H1 (cell line): ENCODE data around the gene FAM163A. TPM values are rescaled to one million over a fixed set of nuclear protein-coding genes. Genes with fewer than 3 reads are reported as not detected.

Experiments
- CTCF ChIA-PET: fragments of 300-600 bp; sonication (Branson Sonifier 250); formaldehyde crosslinking; loops from one replicate; lab custom pipeline; 2021; ENCODE audit not compliant: partially characterized antibody; lab: Charles Lee
- POLR2A ChIA-PET: fragments of 300-600 bp; sonication (Branson Sonifier 250); formaldehyde crosslinking; loops from one replicate; lab custom pipeline; 2021; ENCODE audit warnings: inconsistent platforms; ENCODE audit not compliant: partially characterized antibody; lab: Charles Lee
- DNase-seq, 2 experiments: peaks; one replicate each; pipeline versions ENCODE4 v3.0.0 to v3.0.0-alpha.2; 2010 to 2022; ENCODE audit warnings: low spot score in 2 of 2, low read depth in 1 of 2, mixed read lengths in 1 of 2
- FAIRE-seq: peaks from 2 replicates; lab custom pipeline; 2011; peaks lifted over from hg19 to GRCh38; lab: Jason Lieb, UNC
- H2AFZ ChIP-seq: 2 replicates; pipeline ENCODE4 v1.8.1; 2012; ENCODE audit warnings: low read length, inconsistent platforms
- H2AK5ac ChIP-seq: 2 replicates; pipeline ENCODE4 v1.6.1; 2013; ENCODE audit warnings: low read depth, low read length
- H2BK120ac ChIP-seq: replicated peaks from 2 replicates; pipeline ENCODE3; 2013; ENCODE audit warnings: low read depth, low read length, inconsistent platforms
- H2BK12ac ChIP-seq: 2 replicates; pipeline ENCODE4 v1.6.1; 2013; ENCODE audit warnings: low read depth, low read length
- H2BK15ac ChIP-seq: 2 replicates; pipeline ENCODE4 v1.6.1; 2013; ENCODE audit warnings: low read length
- H2BK20ac ChIP-seq: 2 replicates; pipeline ENCODE4 v1.6.1; 2013; ENCODE audit warnings: low read length
- H2BK5ac ChIP-seq: 2 replicates; pipeline ENCODE4 v1.6.1; 2013; ENCODE audit warnings: low read depth, low read length
- H3K14ac ChIP-seq: 2 replicates; pipeline ENCODE4 v1.6.1; 2013; ENCODE audit warnings: inconsistent platforms; ENCODE audit not compliant: insufficient read length
- H3K18ac ChIP-seq: 2 replicates; pipeline ENCODE4 v1.6.1; 2013; ENCODE audit warnings: low read length; ENCODE audit errors: extremely low read depth
- H3K23ac ChIP-seq: 2 replicates; pipeline ENCODE4 v1.6.1; 2013; ENCODE audit warnings: inconsistent platforms; ENCODE audit not compliant: insufficient read length
- H3K23me2 ChIP-seq: 2 replicates; pipeline ENCODE4 v1.6.1; 2013; ENCODE audit warnings: low read depth, low read length
- H3K27ac ChIP-seq: 2 replicates; pipeline ENCODE4 v1.6.1; 2011; ENCODE audit warnings: low read depth, low read length, inconsistent platforms
- H3K27me3 ChIP-seq, 4 experiments: replicated peaks in 1 of 4; 1 replicate in 1 of 4; 2 replicates in 3 of 4; pipeline versions ENCODE4 v1.6.1 to v1.8.1; 2011 to 2013; ENCODE audit warnings: low read length in 3 of 4, mild to moderate bottlenecking in 3 of 4, inconsistent platforms in 2 of 4, mixed read lengths in 2 of 4, moderate library complexity in 1 of 4; ENCODE audit not compliant: control insufficient read depth in 3 of 4, insufficient read depth in 3 of 4; ENCODE audit errors: extremely low read depth in 1 of 4
- H3K36me3 ChIP-seq, 4 experiments: 2 replicates each; pipeline versions ENCODE4 v1.6.1 to v1.8.1; 2011 to 2013; ENCODE audit warnings: mild to moderate bottlenecking in 4 of 4, low read length in 3 of 4, moderate library complexity in 2 of 4, control low read depth in 1 of 4, inconsistent platforms in 1 of 4; ENCODE audit not compliant: insufficient read depth in 4 of 4, control insufficient read depth in 2 of 4
- H3K4ac ChIP-seq: replicated peaks from 2 replicates; pipeline ENCODE3; 2013; ENCODE audit warnings: low read length, low read depth, mixed read lengths, inconsistent platforms; ENCODE audit not compliant: insufficient read length
- H3K4me1 ChIP-seq, 4 experiments: replicated peaks in 1 of 4; 1 replicate in 1 of 4; 2 replicates in 3 of 4; pipeline versions ENCODE4 v1.6.1 to v1.8.1; 2011 to 2013; ENCODE audit warnings: low read length in 3 of 4, inconsistent platforms in 2 of 4, mixed read lengths in 1 of 4; ENCODE audit not compliant: insufficient read depth in 4 of 4, control insufficient read depth in 3 of 4
- H3K4me2 ChIP-seq, 2 experiments: 2 replicates each; pipeline versions ENCODE4 v1.6.1 to v1.8.1; 2011 to 2013; ENCODE audit warnings: low read depth in 2 of 2, low read length in 2 of 2, control low read depth in 1 of 2, inconsistent platforms in 1 of 2, mild to moderate bottlenecking in 1 of 2; ENCODE audit not compliant: insufficient read depth in 1 of 2
- H3K4me3 ChIP-seq, 4 experiments: fragments of 200-600, 300-600 bp in 1 of 4; sonication (generic), shearing (Covaris generic), sonication (Bioruptor Twin) in 1 of 4; 2 replicates each; pipeline versions ENCODE4 v1.5.1 to v1.8.1; 2011 to 2016; ENCODE audit warnings: low read length in 4 of 4, low read depth in 3 of 4, control low read depth in 2 of 4, inconsistent platforms in 2 of 4, mild to moderate bottlenecking in 2 of 4, mixed read lengths in 1 of 4, moderate library complexity in 1 of 4; ENCODE audit not compliant: insufficient read depth in 2 of 4; ENCODE audit errors: extremely low read depth in 1 of 4
- H3K56ac ChIP-seq: replicated peaks from 2 replicates; pipeline ENCODE3; 2013; ENCODE audit warnings: low read depth, mild to moderate bottlenecking, mixed read lengths, low read length, inconsistent platforms; ENCODE audit not compliant: insufficient read length
- H3K79me1 ChIP-seq: 2 replicates; pipeline ENCODE4 v1.6.1; 2013; ENCODE audit warnings: low read depth, low read length, control low read depth
- H3K79me2 ChIP-seq, 2 experiments: 2 replicates each; pipeline versions ENCODE4 v1.6.1 to v1.8.1; 2012 to 2013; ENCODE audit warnings: low read length in 2 of 2, mild to moderate bottlenecking in 2 of 2, inconsistent platforms in 1 of 2; ENCODE audit not compliant: insufficient read depth in 2 of 2, control insufficient read depth in 1 of 2
- H3K9ac ChIP-seq, 4 experiments: replicated peaks in 1 of 4; 1 replicate in 1 of 4; 2 replicates in 3 of 4; pipeline versions ENCODE4 v1.6.1 to v1.8.1; 2011 to 2013; ENCODE audit warnings: low read depth in 3 of 4, low read length in 3 of 4, control low read depth in 2 of 4, mild to moderate bottlenecking in 2 of 4, moderate library complexity in 2 of 4, inconsistent platforms in 1 of 4; ENCODE audit errors: extremely low read depth in 1 of 4
- H3K9me3 ChIP-seq, 2 experiments: 2 replicates each; pipeline versions ENCODE4 v1.6.1 to v1.8.1; 2012 to 2013; ENCODE audit warnings: mild to moderate bottlenecking in 2 of 2, moderate library complexity in 2 of 2, control low read depth in 1 of 2, inconsistent platforms in 1 of 2, low read depth in 1 of 2, low read length in 1 of 2, mixed read lengths in 1 of 2; ENCODE audit not compliant: insufficient read depth in 2 of 2
- H4K20me1 ChIP-seq, 2 experiments: replicated peaks in 1 of 2; 2 replicates each; pipeline versions ENCODE3 to v1.8.1; 2011 to 2013; ENCODE audit warnings: inconsistent platforms in 2 of 2, low read length in 2 of 2, mild to moderate bottlenecking in 1 of 2; ENCODE audit not compliant: insufficient read depth in 2 of 2, control insufficient read depth in 1 of 2
- H4K5ac ChIP-seq: 2 replicates; pipeline ENCODE4 v1.6.1; 2013; ENCODE audit warnings: low read length, low read depth, mixed read lengths, inconsistent platforms; ENCODE audit not compliant: insufficient read length
- H4K8ac ChIP-seq: 2 replicates; pipeline ENCODE4 v1.8.0; 2013; ENCODE audit warnings: mild to moderate bottlenecking, moderate library complexity, low read length, inconsistent platforms; ENCODE audit not compliant: insufficient read depth; ENCODE audit errors: extremely low read depth
- H4K91ac ChIP-seq: replicated peaks from 2 replicates; pipeline ENCODE3; 2013; ENCODE audit warnings: low read length, mixed read lengths, inconsistent platforms; ENCODE audit not compliant: insufficient read length
- CTCF ChIP-seq, 3 experiments: IDR thresholded peaks; 1 replicate in 2 of 3; 2 replicates in 1 of 3; pipeline versions ENCODE4 v1.5.1 to v1.6.1; 2011; ENCODE audit warnings: low read length in 3 of 3, mild to moderate bottlenecking in 3 of 3, inconsistent platforms in 2 of 3, low read depth in 1 of 3, moderate library complexity in 1 of 3; ENCODE audit not compliant: insufficient read depth in 1 of 3; ENCODE audit errors: control extremely low read depth in 1 of 3
- PHF8 ChIP-seq: fragments of 200-600 bp; sonication (generic); conservative IDR thresholded peaks from 2 replicates; pipeline ENCODE4 v1.7.1; 2012; ENCODE audit warnings: low read depth, mild to moderate bottlenecking, inconsistent platforms, low read length, moderate library complexity
- WGBS, 2 experiments: shearing (Covaris generic) in 1 of 2; methylation state at CpG; one replicate each; pipeline versions ENCODE4 v1.1.6 to v1.1.7; 2013 to 2015; ENCODE audit warnings: low lambda C conversion rate in 2 of 2, mixed read lengths in 2 of 2, inconsistent platforms in 1 of 2, low coverage in 1 of 2, missing lambda C conversion rate in 1 of 2; ENCODE audit not compliant: insufficient replicate concordance in 2 of 2, insufficient coverage in 1 of 2, insufficient read length in 1 of 2; ENCODE audit errors: extremely low coverage in 1 of 2, missing lambda C conversion rate in 1 of 2; 5-methylcytosine and 5-hydroxymethylcytosine counted together
- polyA plus RNA-seq, 7 experiments: library from polyadenylated mRNA; depleted of rRNA in 3 of 7; stranded (reverse) in 5 of 7; unstranded in 2 of 7; fragments of >200 nt in 5 of 7; fragments of 200-250 nt in 2 of 7; gene quantifications; 1 replicate in 5 of 7; 2 replicates in 1 of 7; 4 replicates in 1 of 7; pipeline versions ENCODE4 v1.2.1 to v1.2.3, GENCODE V29; 2011 to 2013; ENCODE audit warnings: missing spikeins in 2 of 7, mixed read lengths in 2 of 7
- total RNA-seq: library from RNA; stranded (reverse); fragmentation: NEBNext Ultra II Directional; extraction: Animal tissue kit (Norgen Biotek cat#: 25700); gene quantifications from 2 replicates; pipeline ENCODE4 v1.2.1, GENCODE V29; 2021
- TF ChIP-seq, protein P1 (sequence below): IDR thresholded peaks from 2 replicates; pipeline ENCODE4 v1.6.1; 2012; ENCODE audit warnings: inconsistent platforms

The FAM163A gene
- total and polyA plus RNA-seq, 2 of the 8 experiments (the other 6 are each of a cell fraction or from before 2014, with no cell fraction given): 0.13 to 0.18 TPM

GRCh38 chr1:179822065-179822464 lies 79.0 kb downstream of the FAM163A start:
- no peak for DNase-seq
- no peak overlapping the region for H2BK20ac ChIP-seq
- no peak for TF ChIP-seq PHF8
- TF ChIP-seq, protein P1, sequence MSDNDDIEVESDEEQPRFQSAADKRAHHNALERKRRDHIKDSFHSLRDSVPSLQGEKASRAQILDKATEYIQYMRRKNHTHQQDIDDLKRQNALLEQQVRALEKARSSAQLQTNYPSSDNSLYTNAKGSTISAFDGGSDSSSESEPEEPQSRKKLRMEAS: no peak
- no peak for TF ChIP-seq CTCF (IDR thresholded peaks at IDR 0.05; ENCODE audit: control extremely low read depth in 1 of 3, insufficient read depth in 1 of 3, low read depth in 1 of 3, low read length in 3 of 3)
- TF ChIP-seq, all 59 proteins: peak for 0
- whole genome bisulfite sequencing, 2 experiments: 77% methylated on average over 2 of the region's 2 CpGs; no CpG with 5 or more reads in 1 of the 2 experiments
- H3K4me1 ChIP-seq: peaks cover 0 to 8% (median 2%) of the 10 kb centered on the region in 4 experiments; a peak in 4 of 7 replicates
- H3K4ac ChIP-seq: no peak overlapping the region
- FAIRE-seq: no peak
- no peak overlapping the region for H2AK5ac ChIP-seq
- H4K5ac ChIP-seq: no peak overlapping the region
- no peak overlapping the region for H2BK12ac ChIP-seq
- H3K23me2 ChIP-seq: no peaks in the 10 kb centered on the region
- no peak overlapping the region for H3K27ac ChIP-seq
- H3K79me1 ChIP-seq: no peaks in the 10 kb centered on the region; the same call in 1 of the 2 replicates
- 0 out of 7 replicates have a peak, but pooled peaks cover 0 to 2% (median 0%) of the 10 kb centered on the region in 4 experiments for H3K27me3 ChIP-seq
- H2AFZ ChIP-seq: no peak overlapping the region
- no peaks in the 10 kb centered on the region for H3K36me3 ChIP-seq
- POLR2A ChIA-PET: no interaction called here
- CTCF ChIA-PET: interaction anchor here (0.6 to 18.9 kb wide), 6 partner anchors 10 to 740 kb away, joined by 3 to 251 read pairs (median 4); no protein-coding TSS in a partner anchor
- H3K4me3 ChIP-seq: no peak overlapping the region
- H3K9ac ChIP-seq: no peak overlapping the region
- no peak overlapping the region for H4K8ac ChIP-seq
- no peaks in the 10 kb centered on the region for H4K20me1 ChIP-seq
- H3K23ac ChIP-seq: no peak overlapping the region
- no peak overlapping the region for H3K56ac ChIP-seq
- H3K4me2 ChIP-seq: no peak overlapping the region
- no peak overlapping the region for H4K91ac ChIP-seq
- no peaks in the 10 kb centered on the region for H3K79me2 ChIP-seq
- no peak overlapping the region for H2BK120ac ChIP-seq
- H3K18ac ChIP-seq: no peak overlapping the region
- H2BK15ac ChIP-seq: no peak overlapping the region
- H3K9me3 ChIP-seq: no peaks in the 10 kb centered on the region
- no peak overlapping the region for H2BK5ac ChIP-seq
- H3K14ac ChIP-seq: no peak overlapping the region
